Stimulated activated CD4-positive, alpha-beta T cell treated with anti-CD3 and anti-CD28 coated beads, Interleukin-4, amount 100 ng/mL, for 4 hours (primary cell): ENCODE results near the gene OXCT2.
"Not testable (repeated sequence)": the region's sequence is repeated elsewhere in the genome, so short reads cannot be mapped to it uniquely, and the experiment has no call there.

Experiments used
- DNase-seq, 2 experiments: peaks; one replicate each; pipeline ENCODE4 v3.0.0-alpha.2; 2020

Gene OXCT2

DNA sequence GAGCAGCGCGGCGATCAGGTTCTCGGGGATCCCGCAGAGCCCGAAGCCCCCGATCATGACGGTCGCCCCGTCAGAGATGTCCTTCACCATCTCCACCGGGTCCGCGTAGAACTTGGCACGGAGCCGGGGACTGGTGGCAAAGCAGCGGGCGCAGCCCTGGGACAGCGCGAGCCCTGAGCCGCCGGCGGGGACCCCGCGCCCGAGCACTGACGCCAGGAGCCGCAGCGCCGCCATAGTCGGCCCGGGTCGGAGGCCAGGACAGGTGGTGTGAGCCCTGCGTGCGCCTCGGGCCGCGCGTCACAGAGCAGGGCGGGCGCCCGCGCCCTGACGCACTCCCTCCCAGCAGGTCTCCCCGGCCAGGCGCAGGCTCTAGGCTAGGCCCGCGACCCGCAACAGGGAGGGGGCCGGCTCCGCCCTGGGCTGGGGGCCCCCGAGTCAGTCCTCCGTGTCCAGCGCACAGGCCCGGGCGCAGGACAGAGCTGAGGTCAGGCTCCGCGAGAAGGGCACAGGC is at the start of gene OXCT2:
Gene OXCT2 (minus strand): TSS at position 327 of the 511 bp plus-strand sequence. CDS start 93 bp downstream, at position 234.
- DNase-seq, result not testable (repeated sequence)

GRCh38 chr1:39819091-39819812 is 48.1 kb upstream of the OXCT2 start:
- DNase-seq, result no peak

- DNase-seq, result no peak
Observed at GRCh38 chr1:39818482-39818881, 47.3 kb upstream of the OXCT2 start.

DNA sequence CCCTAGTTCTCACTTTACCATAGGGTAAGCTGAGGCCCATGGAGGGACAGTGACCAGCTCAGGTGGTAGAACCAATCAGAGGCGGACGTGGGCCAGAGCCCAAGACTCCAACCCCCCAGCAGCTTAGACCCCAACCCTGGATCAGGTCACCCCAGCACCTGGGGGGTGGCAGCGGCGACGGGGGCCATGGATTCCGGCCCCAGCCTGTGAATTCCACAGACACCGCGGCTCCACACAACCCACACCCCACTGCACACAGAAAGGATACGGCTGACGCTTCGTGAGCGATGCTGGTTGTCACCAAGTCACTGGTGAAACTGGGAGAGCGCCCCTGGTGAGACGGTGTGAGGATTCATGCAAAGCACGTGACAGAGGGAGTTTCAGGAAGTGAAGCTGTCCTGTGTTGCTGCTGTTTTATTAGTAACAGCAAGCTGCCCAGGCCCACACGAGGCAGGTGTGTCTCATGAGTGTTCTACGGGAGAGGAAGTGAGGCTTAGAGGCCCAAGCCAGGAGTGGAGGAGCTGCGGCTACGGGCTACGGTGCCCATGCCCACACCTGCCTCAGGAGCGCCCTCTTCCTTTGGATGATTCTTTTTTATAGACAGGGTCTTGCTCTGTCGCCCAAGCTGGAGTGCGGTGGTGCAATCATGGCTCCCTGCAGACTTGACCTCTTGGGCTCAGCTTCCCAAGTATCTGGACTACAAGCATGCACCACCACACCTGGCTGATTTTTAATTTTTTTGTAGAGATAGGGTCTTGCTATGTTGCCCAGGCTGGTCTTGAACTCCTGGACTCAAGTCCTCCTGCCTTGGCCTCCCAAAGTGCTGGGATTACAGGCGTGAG is 46.2 kb upstream of the OXCT2 start:
- peak; percentile 45 to 71 for DNase-seq

DNA sequence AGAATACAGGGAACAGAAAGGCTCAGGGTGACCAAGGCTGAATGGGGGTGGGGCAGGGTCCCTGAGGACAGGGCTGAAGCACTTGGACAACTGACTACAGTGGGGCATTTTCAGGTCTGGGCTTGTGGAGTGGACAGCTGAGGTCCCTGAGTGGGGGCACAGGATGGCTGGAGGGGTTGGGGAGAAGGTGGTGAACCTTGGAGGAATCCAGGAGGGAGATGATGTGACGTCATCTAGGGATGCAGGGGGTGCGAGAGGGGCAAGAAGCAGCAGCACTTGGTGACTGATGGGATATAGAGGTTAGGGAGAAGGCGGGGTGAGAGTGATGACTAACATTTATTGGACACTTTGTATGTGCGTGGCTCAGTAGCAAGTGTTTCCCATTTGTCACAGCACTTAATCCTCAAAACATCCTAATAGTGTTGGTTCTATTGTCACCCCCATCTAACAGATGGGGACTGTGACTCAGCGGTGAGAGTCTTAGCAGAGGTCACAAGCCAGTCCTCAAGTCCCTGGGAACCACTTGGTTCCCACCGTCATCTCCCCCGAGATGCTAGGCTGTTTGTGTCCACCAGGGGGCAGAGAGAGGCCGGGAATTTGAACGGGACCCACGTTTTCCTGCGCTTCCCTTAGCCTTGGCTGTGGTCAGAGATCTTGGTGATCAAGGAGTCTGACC is 45.4 kb upstream of the OXCT2 start:
- DNase-seq, result peak; percentile 26 to 30

GRCh38 chr1:39812913-39813312 is 41.8 kb upstream of the OXCT2 start:
- no peak for DNase-seq

GRCh38 chr1:39808784-39809517 is 37.8 kb upstream of the OXCT2 start:
- DNase-seq, result no peak

GRCh38 chr1:39805385-39805784 is 34.2 kb upstream of the OXCT2 start:
- DNase-seq, result no peak

- DNase-seq, result no peak
Observed at GRCh38 chr1:39802496-39803260, 31.5 kb upstream of the OXCT2 start.

GRCh38 chr1:39800471-39800835 is 29.3 kb upstream of the OXCT2 start:
- DNase-seq, result no peak

DNA sequence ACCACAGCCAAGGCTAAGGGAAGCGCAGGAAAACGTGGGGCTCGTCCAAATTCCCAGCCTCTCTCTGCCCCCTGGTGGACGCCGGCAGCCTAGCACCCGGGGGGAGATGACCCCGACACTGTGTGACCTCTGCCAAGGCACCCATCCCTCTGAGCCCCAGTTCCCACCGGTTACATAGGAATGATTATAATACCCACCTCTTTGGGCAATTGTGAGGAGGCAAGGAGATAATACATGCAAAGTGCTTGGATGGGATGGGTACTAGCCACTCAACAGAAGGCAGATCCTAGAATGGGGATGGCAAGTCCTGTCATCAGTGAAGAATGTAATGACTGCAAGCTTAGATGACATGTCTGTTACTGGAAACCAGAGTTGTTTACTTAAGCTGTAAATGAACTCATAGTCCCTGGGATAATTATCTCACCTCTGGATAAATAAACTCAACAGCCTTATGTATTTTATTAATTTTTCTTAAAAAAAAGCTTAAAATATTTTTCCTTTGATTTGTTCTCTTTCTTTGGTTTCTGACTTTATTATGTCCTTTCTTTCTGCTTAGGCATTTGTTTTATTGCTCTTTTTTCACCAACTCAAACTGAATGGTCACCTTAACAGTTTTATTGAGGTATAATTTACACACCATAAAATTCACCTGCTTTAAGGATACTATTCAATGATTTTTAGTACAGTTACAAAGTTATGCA is 28.8 kb upstream of the OXCT2 start:
- peak; percentile 56 to 71 for DNase-seq

DNA sequence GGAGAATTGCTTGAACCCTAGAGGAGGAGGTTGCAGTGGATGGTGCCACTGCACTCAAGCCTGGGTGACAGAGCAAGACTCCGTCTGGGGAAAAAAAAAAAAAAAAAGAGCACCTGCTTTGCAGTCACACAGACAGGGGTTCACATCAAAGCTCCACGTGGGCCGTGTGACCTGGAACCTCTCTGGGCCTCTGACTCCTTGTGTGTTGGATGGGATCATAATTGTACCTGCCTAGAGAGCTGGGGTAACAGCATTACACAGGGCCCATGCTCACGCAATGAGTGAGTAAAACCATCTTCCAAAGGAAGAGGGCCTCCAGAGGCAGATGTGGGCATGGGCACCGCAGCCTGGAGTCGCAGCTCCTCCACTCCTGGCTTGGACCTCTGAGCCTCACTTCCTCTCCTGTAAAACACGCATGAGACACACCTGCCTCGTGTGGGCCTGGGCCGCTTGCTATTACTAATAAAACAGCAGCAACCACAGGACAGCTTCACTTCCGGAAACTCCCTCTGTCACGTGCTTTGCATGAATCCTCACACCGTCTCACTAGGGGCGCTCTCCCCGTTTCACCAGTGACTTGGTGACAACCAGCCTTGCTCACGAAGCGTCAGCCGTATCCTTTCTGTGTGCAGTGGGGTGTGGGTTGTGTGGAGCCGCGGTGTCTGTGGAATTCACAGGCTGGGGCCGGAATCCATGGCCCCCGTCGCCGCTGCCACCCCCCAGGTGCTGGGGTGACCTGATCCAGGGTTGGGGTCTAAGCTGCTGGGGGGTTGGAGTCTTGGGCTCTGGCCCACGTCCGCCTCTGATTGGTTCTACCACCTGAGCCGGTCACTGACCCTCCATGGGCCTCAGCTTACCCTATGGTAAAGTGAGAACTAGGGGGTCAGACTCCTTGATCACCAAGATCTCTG is 28.0 kb upstream of the OXCT2 start:
- peak; percentile 77 to 91 for DNase-seq

- DNase-seq, result no peak
Observed at GRCh38 chr1:39795651-39796050, 24.5 kb upstream of the OXCT2 start.

DNA sequence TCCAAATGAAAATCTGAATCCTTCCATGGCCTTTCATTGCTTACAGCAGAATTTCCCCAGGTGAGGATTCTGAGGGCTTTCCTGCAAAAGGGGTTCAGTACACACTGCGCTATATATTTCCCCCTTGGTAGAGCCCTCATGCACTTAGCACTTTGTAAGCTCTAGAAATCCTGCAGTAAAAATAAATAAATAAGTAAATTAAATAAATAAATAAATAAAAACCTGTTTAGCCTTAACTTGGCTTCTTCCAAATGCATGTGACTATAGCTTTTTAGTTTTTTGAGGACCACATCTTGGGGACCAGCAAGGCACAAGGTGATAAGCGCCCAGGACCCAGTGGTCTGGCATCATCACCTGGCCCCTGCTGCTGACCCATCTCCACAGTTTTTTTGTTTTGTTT is 20.7 kb upstream of the OXCT2 start:
- no peak for DNase-seq

DNA sequence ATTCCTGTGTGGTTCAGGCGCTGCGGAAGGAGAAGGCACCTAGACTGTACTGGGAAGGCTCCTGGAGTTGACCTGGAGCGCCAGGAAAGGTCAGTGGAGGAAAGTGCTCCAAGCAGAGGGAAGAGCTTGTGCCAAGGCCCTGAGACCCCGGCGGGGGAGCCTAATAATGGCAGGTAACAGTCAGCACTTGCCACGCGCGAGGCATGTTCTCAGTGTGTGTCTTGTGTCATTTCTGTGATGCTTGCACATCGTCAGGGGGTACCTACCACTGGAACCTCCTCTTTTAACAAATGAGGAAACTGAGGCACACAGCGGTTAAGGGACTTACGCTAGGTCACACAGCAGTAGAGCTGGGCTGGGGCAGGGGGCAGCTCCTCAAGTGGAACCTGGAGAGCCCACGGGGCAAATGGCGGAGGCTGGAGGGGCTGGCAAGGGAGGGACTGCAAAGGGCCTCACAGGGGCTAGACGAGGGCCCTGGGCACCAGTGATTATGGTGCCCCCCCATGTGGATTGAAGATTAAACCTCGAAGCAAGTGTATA is 18.5 kb upstream of the OXCT2 start:
- DNase-seq, result no peak

- DNase-seq, result peak; percentile 25 to 32
Observed at GRCh38 chr1:39788758-39789570, 17.8 kb upstream of the OXCT2 start, which contains the start of gene BMP8B. Gene BMP8B, minus strand, starts transcription at chr1:39788865. Its CDS starts 380 bp downstream, at chr1:39788485.

DNA sequence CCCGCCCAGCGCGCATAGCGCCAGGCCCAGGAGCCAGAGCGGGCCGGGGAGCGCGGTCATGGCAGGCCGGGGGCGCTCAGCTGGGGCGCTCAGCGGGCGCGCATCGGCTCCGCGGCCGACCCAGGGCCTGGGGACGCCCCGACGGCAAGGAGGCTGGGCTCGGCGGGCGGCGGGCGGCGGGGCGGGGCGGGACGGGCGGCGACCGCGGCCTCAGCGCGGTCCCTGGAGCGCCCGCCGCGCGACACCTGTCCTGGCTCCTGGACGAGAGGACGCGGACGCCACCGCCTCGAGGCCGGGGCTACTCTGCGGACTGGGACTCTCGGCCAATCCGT is 17.2 kb upstream of the OXCT2 start:
- no peak for DNase-seq

DNA sequence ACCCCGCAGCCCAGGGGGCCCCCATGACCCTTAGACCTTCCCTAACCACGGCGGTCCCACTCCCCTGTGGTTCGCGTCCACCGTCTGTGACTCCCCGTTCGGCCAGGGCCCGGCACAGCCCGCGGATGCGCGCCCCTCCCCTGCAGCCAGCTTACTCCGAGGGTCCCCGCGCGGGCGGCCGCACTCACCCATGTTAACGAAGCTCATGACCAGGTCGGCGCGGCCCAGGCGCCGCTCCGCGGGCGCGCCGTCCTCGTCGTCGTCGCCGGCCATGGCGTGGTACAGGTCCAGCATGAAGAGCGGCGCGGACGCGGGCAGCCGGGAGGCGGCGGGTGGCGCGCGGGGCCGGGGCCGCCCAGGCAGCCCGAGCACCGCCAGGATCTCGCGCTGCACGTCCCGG is 16.8 kb upstream of the OXCT2 start:
- DNase-seq, result not testable (repeated sequence)

GRCh38 chr1:39787468-39787867 is 16.3 kb upstream of the OXCT2 start:
- no peak for DNase-seq
